HG03103 (cell line): ENCODE measurements around the gene PKP3.
"Not testable (repeated sequence)": the region's sequence is repeated elsewhere in the genome, so short reads cannot be mapped to it uniquely, and the experiment has no call there.

Experiments used
- ATAC-seq: cut with Tn5 transposase; IDR thresholded peaks from one replicate; pipeline ENCODE4 v1.9.1; 2021; ENCODE audit warnings: low read depth; ENCODE audit not compliant: unreplicated experiment

The PKP3 gene

GRCh38 chr11:420911-421321 is 26.9 kb downstream of the PKP3 start:
- ATAC-seq, result no peak

- ATAC-seq, result no peak
These were observed 28.2 kb downstream of the PKP3 start for GRCh38 chr11:422249-422656.

DNA sequence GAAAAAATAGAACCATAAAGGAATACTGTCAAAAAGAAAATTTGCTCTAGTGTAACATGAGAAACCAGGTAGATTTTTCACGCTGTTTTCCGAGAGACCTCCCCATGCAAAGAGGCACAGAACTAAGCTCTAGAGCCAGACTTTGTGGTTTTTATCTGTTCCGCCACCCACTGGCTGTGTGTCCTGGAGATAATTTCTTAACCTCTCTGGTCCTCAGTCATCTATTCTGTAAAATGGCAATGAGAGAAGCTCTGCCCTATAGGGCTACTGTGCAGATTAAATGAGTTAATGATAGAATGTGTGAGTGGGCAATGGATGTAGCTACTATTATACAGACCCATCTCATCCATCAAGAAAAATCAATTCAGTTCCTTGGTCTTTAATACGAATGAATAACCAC is 30.2 kb downstream of the PKP3 start:
- ATAC-seq, result no peak

GRCh38 chr11:424766-425165 is 30.8 kb downstream of the PKP3 start:
- not testable (repeated sequence) for ATAC-seq

DNA sequence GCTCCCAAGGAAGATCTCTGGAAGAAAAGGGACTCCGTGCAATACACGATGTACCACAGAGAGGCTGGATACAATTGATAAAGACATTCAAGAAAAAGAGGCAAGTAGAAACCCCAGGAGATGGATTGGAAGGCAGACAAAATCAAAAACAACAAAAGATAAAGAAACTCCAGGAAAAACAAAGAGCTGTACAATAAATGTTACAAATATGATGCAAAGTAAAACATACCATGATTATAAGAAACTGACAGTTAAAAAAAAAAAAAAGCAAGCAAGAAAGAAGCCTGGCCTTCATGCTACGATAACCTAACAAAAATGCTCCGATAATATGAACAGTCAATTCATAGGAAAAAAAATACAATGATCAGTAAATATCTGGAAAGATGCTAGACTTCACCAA is 31.3 kb downstream of the PKP3 start:
- no peak for ATAC-seq

GRCh38 chr11:426851-427250 is 32.8 kb downstream of the PKP3 start:
- no peak for ATAC-seq

GRCh38 chr11:428295-428694 is 34.3 kb downstream of the PKP3 start:
- ATAC-seq, result no peak

DNA sequence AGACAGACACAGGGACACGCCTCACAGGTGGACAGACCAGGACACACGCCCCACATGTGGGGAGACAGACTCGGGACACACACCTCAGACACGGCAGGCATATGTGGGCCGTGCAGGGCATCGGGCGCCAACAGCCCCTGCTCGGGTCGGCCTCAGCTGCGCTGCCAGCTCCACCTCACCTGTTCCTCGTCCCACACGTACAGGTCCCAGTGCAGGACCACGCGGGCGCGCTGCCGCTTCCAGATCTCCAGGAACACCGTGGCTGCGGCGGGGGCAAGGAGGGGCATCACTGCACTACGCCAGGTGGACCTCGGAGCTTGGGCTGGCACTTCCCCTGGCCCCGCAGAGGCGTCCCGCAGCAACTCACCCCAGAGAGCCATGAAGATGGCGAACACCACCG is 35.4 kb downstream of the PKP3 start:
- ATAC-seq, result no peak

DNA sequence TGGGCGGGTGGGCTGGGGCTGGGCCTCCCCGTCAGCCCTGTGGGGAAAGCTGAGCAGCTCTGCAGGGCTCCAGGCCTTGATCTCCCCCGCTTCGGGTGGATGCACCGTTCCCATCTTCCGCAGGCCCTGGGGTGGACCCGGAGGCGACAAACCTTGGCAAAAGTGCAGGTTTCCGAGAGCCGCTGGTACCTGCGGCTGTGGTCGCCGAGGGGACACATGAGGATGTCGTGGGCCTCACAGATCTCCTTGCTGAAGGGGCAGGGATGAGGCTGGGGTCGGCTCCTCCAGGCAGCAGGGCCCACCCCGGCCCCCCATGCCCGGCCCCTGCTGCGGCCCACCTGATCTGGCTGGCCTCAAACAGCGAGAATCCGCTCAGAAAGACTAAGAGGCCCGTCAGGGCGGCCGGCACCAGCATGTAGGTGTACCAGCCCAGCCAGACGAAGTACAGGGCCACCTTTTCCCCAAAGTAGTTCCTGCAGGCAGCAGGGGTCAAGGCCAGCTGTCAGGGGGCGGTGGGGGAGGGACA is 36.0 kb downstream of the PKP3 start:
- ATAC-seq, result no peak

DNA sequence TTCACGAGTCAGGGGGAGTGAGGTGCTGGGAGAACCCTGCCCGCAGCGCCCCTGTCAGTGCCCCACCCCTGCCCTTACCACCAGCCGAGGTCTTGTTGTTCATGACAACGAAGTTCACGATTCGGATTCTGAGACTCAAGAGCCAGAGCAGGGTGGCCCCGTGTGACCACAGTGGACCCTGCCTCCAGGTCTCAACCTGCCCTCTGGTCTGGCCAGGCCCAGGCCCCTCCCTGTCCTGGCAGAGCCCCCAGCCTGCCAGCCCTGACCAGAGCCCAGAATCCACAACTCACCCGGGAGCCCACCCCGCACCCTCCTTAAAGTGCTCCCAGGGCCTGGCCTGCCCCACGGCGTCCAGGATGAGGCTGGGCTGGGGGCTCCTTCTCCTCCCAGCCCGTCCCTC is 37.9 kb downstream of the PKP3 start:
- ATAC-seq, result no peak

GRCh38 chr11:432501-433100 is 38.6 kb downstream of the PKP3 start:
- no peak for ATAC-seq

DNA sequence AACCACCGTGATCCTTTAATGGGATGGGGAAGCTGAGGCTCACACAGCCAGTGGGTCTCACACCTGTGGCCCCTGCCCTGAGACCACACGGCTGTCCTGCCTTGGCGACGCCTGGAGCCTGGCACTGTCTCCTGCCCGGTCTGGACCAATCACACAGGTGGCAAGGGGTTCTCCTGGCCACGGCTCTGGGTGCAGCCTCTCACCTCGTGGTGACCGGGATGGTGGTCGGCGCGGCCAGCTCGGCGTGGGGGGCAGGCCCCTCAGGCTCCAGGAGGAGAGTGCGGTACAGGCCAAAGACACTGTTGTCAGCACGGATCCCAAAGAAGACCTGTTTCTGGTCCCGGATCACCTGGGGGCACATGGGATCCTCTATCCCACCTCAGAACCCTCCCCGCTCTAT is 39.1 kb downstream of the PKP3 start:
- ATAC-seq, result no peak

DNA sequence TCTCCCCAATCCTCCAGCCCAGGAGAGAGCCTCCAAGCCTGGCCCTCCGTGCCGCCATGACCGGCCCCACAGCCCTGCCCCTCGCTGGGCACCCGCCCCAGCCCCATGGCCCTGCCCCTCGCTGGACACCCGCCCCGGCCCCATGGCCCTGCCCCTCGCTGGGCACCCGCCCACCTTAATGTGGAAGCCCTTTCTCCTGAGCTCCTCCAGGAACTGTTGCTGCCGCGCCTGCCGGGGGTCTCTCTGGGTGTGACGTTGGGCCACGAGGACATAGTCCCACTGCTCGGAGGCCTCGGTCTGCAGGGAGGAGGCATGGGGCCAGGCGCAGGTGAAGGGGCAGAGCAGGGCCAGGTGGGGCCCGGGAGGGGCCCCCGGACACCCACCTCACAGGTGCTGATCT is 39.6 kb downstream of the PKP3 start:
- no peak for ATAC-seq

DNA sequence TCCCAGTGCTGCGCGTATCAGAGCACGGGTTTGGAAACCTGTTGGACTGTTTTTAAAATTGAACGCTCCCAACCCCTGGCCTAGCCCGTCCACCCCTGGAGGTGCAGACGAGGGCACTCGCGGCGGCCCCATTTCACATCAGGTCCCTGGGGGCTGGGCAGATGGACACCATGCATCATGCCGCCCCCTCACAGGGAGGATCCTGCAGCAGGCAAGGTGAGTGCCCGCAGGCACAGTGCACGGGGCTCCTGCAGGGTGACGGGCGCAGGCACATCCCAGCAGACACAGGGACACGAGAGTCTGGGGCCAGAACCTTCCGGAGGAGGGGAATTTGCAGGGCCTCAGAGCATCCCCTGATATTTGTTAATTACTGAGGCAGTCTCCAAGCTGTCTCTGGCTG is 40.5 kb downstream of the PKP3 start:
- no peak for ATAC-seq

GRCh38 chr11:434999-435740 is 41.2 kb downstream of the PKP3 start:
- not testable (repeated sequence) for ATAC-seq

- ATAC-seq, result no peak
These were observed 43.3 kb downstream of the PKP3 start for GRCh38 chr11:437228-437870.

DNA sequence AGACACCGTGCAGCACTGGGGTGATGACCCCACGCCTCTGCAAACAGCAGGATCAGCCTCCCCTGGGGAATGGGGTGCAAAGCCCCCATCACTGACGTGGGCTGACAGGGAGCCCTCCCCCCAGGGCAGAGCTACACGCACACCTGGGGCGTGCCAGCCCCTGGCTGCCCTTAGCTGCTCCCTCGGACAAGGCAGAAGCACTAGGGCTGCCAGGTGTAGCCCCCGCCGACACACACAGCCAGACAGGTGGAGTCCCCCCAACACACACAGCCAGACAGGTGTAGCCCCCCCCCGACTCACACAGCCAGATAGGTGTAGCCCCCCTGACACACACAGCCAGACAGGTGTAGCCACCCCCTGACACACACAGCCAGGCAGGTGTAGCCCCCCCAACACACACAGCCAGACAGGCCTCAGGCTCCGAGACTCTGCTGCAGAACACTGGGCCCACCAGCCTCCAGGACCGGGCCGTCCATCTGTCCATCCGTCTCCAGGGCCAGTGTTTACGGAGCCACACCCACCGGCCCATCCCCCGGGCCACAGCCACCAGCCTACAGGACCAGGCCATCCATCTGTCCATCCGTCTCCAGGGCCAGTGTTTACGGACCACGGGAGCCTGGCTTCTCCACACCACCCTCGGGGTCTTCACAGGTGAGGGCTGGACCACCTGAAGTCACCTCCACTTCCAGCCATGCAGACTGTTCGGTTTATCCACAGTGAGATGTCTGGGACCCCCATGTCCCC is 44.3 kb downstream of the PKP3 start:
- no peak for ATAC-seq

- no peak for ATAC-seq
These were observed 45.5 kb downstream of the PKP3 start for GRCh38 chr11:439315-440064.

DNA sequence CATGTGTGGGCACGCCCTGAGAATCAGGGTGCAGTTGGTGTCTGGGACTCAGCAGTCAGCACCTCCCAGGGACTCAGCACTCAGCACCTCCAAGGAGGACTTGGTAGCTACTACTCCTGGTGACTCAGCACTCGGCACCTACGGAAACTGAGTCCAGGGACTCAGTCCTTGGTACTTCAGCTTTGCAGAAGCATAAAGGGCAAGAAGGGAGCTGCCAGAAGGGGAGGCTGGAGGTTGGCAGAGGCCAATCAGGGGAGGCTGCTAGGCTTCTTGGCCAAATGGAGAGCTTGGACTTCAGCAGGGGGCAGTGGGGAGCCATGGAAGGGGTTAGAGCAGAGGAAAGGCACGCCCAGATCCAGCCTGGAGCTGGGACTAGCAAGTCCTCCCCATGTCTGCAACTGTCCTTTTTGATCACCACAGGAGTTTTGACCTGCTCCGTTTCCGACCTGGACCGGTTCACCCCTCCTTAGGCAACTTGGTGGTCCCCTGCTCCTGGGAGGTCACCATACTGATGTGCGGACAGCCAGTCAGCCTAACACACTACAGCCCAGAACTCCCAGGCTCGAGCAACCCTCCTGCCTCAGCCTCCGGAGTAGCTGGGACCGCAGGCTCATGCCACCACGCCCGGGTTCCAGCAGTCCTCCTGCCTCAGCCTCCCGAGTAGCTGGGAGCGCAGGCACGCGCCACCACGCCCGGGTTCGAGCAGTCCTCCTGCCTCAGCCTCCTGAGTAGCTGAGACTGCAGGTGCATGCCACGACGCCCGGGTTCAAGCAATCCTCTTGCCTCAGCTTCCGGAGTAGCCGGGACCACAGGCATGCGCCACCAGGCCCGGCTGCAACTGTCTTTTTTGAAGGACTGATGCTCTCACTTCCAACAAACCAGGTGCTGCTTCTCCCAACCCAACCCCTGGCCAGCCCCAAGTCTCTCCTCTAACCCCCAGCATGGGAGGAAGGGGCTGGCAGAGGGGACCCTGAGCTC is 46.3 kb downstream of the PKP3 start:
- no peak for ATAC-seq
